IMR-90 (cell line): ENCODE measurements around the gene ADGRL1. TPM values are rescaled to one million over a fixed set of nuclear protein-coding genes. Genes with fewer than 3 reads are reported as not detected.

Experiments used
- ATAC-seq: fragments of 200-7000 bp; cut with Tn5 transposase; 2 replicates; pipeline ENCODE4 v1.9.1; 2020; ENCODE audit warnings: low read depth, mild to moderate bottlenecking, moderate library complexity
- BruUV-seq: library from RNA; stranded (reverse); fragments of 400-500 nt; replicated peaks from 2 replicates; lab custom pipeline; 2021; lab: Mats Ljungman, UMichigan
- CTCF ChIA-PET: fragments of 300-600 bp; formaldehyde crosslinking; extraction: SDS; loops from one replicate; lab custom pipeline; 2021; ENCODE audit warnings: antibody characterized with exemption; lab: Yijun Ruan, JAX
- POLR2A ChIA-PET: fragments of 300-600 bp; sonication (Branson Sonifier 250); formaldehyde crosslinking; loops from one replicate; lab custom pipeline; 2022; ENCODE audit warnings: antibody characterized with exemption; ENCODE audit not compliant: unreplicated experiment; lab: Charles Lee
- DNase-seq: peaks from one replicate; pipeline ENCODE4 v3.0.0; 2013
- H2AFZ ChIP-seq: replicated peaks from 2 replicates; pipeline ENCODE3; 2013; ENCODE audit warnings: low read length, mild to moderate bottlenecking; ENCODE audit not compliant: poor library complexity
- H2AK5ac ChIP-seq: 2 replicates; pipeline ENCODE4 v1.6.1; 2013; ENCODE audit warnings: low read depth, low read length, inconsistent platforms
- H2AK9ac ChIP-seq: replicated peaks from 2 replicates; pipeline ENCODE3; 2013; ENCODE audit warnings: mild to moderate bottlenecking, low read depth, low read length, moderate library complexity; ENCODE audit not compliant: poor library complexity
- H2BK120ac ChIP-seq: 2 replicates; pipeline ENCODE4 v1.6.1; 2013; ENCODE audit warnings: low read depth, low read length, inconsistent platforms
- H2BK15ac ChIP-seq: 3 replicates; pipeline ENCODE4 v1.6.1; 2013; ENCODE audit warnings: low read depth, low read length, inconsistent platforms
- H2BK20ac ChIP-seq: 2 replicates; pipeline ENCODE4 v1.6.1; 2013; ENCODE audit warnings: low read depth, mild to moderate bottlenecking, inconsistent platforms, low read length, moderate library complexity
- H2BK5ac ChIP-seq: 2 replicates; pipeline ENCODE4 v1.6.1; 2013; ENCODE audit warnings: mild to moderate bottlenecking, low read depth, low read length, inconsistent platforms; ENCODE audit not compliant: poor library complexity, severe bottlenecking
- H3K14ac ChIP-seq: replicated peaks from 2 replicates; pipeline ENCODE4 v1.6.1; 2013; ENCODE audit warnings: low read depth, low read length, inconsistent platforms
- H3K18ac ChIP-seq: 2 replicates; pipeline ENCODE4 v1.6.1; 2013; ENCODE audit warnings: low read depth, low read length, control low read depth
- H3K23ac ChIP-seq: 2 replicates; pipeline ENCODE4 v1.6.1; 2013; ENCODE audit warnings: low read depth, low read length, inconsistent platforms
- H3K27ac ChIP-seq: 2 replicates; pipeline ENCODE4 v1.5.1; 2013; ENCODE audit warnings: mild to moderate bottlenecking, control low read depth, low read length; ENCODE audit not compliant: insufficient read depth
- H3K27me3 ChIP-seq: 2 replicates; pipeline ENCODE4 v1.6.1; 2013; ENCODE audit warnings: low read length; ENCODE audit not compliant: control insufficient read depth, insufficient read depth
- H3K36me3 ChIP-seq: 2 replicates; pipeline ENCODE4 v1.6.1; 2013; ENCODE audit warnings: low read length, mixed read lengths; ENCODE audit not compliant: control insufficient read depth, insufficient read depth
- H3K4ac ChIP-seq: 2 replicates; pipeline ENCODE4 v1.6.1; 2013; ENCODE audit warnings: low read depth, low read length, inconsistent platforms
- H3K4me1 ChIP-seq: 2 replicates; pipeline ENCODE4 v1.6.1; 2013; ENCODE audit warnings: low read length, mixed read lengths; ENCODE audit not compliant: control insufficient read depth, insufficient read depth
- H3K4me2 ChIP-seq: 2 replicates; pipeline ENCODE4 v1.6.1; 2013; ENCODE audit warnings: low read depth, mild to moderate bottlenecking, control low read depth, low read length, moderate library complexity
- H3K4me3 ChIP-seq: 2 replicates; pipeline ENCODE4 v1.5.1; 2013; ENCODE audit warnings: low read depth, mild to moderate bottlenecking, control low read depth, low read length, moderate library complexity; ENCODE audit not compliant: insufficient read depth
- H3K56ac ChIP-seq: 2 replicates; pipeline ENCODE4 v1.6.1; 2013; ENCODE audit warnings: low read length, inconsistent platforms; ENCODE audit not compliant: insufficient read depth; ENCODE audit errors: extremely low read depth
- H3K79me1 ChIP-seq, 2 experiments: 2 replicates each; pipeline ENCODE4 v1.6.1; 2013; ENCODE audit warnings: low read length in 2 of 2, inconsistent platforms in 1 of 2, low read depth in 1 of 2
- H3K9ac ChIP-seq: 2 replicates; pipeline ENCODE4 v1.6.1; 2013; ENCODE audit warnings: low read depth, low read length, control low read depth
- H3K9me1 ChIP-seq: 2 replicates; pipeline ENCODE4 v1.6.1; 2013; ENCODE audit warnings: low read length, inconsistent platforms; ENCODE audit not compliant: insufficient read depth
- H3K9me3 ChIP-seq: 2 replicates; pipeline ENCODE4 v1.6.1; 2013; ENCODE audit warnings: low read length; ENCODE audit not compliant: control insufficient read depth, insufficient read depth
- H4K20me1 ChIP-seq: 2 replicates; pipeline ENCODE4 v1.6.1; 2013; ENCODE audit warnings: low read length, inconsistent platforms; ENCODE audit not compliant: insufficient read depth
- H4K5ac ChIP-seq: 2 replicates; pipeline ENCODE4 v1.6.1; 2013; ENCODE audit warnings: mild to moderate bottlenecking, low read depth, low read length, control low read depth
- H4K8ac ChIP-seq, 2 experiments: 2 replicates each; pipeline ENCODE4 v1.6.1; 2013; ENCODE audit warnings: low read depth in 2 of 2, low read length in 2 of 2, control low read depth in 1 of 2, inconsistent platforms in 1 of 2
- H4K91ac ChIP-seq: 2 replicates; pipeline ENCODE4 v1.6.1; 2013; ENCODE audit warnings: low read depth, low read length, inconsistent platforms; ENCODE audit not compliant: insufficient read depth
- CEBPB ChIP-seq: IDR thresholded peaks from 2 replicates; pipeline ENCODE4 v1.6.1; 2012; ENCODE audit warnings: low read depth, low read length, improper control_type of control experiment
- CHD1 ChIP-seq: IDR thresholded peaks from 2 replicates; pipeline ENCODE4 v1.6.1; 2012; ENCODE audit warnings: low read depth, low read length, improper control_type of control experiment
- CTCF ChIP-seq: conservative IDR thresholded peaks from 2 replicates; pipeline ENCODE4 v1.5.1; 2012; ENCODE audit warnings: mild to moderate bottlenecking, low read depth, low read length, improper control_type of control experiment
- ELK1 ChIP-seq: fragments of 150-350 bp; IDR thresholded peaks from 2 replicates; pipeline ENCODE4 v1.6.1; 2016; ENCODE audit warnings: low read depth, mild to moderate bottlenecking, low read length, moderate library complexity, borderline replicate concordance
- FOS ChIP-seq: fragments of 150-350 bp; IDR thresholded peaks from 2 replicates; pipeline ENCODE4 v1.6.1; 2016; ENCODE audit warnings: low read depth, low read length
- MAFK ChIP-seq: IDR thresholded peaks from 2 replicates; pipeline ENCODE4 v1.6.1; 2012; ENCODE audit warnings: low read depth, low read length, improper control_type of control experiment
- MAZ ChIP-seq: IDR thresholded peaks from 2 replicates; pipeline ENCODE4 v1.6.1; 2012; ENCODE audit warnings: low read depth, mild to moderate bottlenecking, low read length, improper control_type of control experiment, moderate library complexity, borderline replicate concordance
- MXI1 ChIP-seq: IDR thresholded peaks from 2 replicates; pipeline ENCODE4 v1.6.1; 2012; ENCODE audit warnings: low read depth, mild to moderate bottlenecking, low read length, moderate library complexity, borderline replicate concordance
- NFE2L2 ChIP-seq: fragments of 150-350 bp; IDR thresholded peaks from 2 replicates; pipeline ENCODE4 v1.6.1; 2016; ENCODE audit warnings: low read depth, mild to moderate bottlenecking, low read length
- RAD21 ChIP-seq: IDR thresholded peaks from 2 replicates; pipeline ENCODE4 v1.6.1; 2012; ENCODE audit warnings: low read length, improper control_type of control experiment
- RCOR1 ChIP-seq: IDR thresholded peaks from 2 replicates; pipeline ENCODE4 v1.6.1; 2012; ENCODE audit warnings: mild to moderate bottlenecking, low read length, improper control_type of control experiment; ENCODE audit not compliant: insufficient replicate concordance
- RFX5 ChIP-seq: IDR thresholded peaks from 2 replicates; pipeline ENCODE4 v1.8.0; 2012; ENCODE audit warnings: low read depth, mild to moderate bottlenecking, low read length, moderate library complexity
- SMC3 ChIP-seq: fragments of 150-350 bp; IDR thresholded peaks from 2 replicates; pipeline ENCODE4 v1.6.1; 2016; ENCODE audit warnings: low read depth, mild to moderate bottlenecking, antibody characterized with exemption, low read length, moderate library complexity
- USF2 ChIP-seq: fragments of 150-350 bp; IDR thresholded peaks from 2 replicates; pipeline ENCODE4 v1.6.1; 2017; ENCODE audit warnings: mild to moderate bottlenecking, antibody characterized with exemption, low read length, low read depth
- WGBS, 2 experiments: methylation state at CpG; one replicate each; pipeline versions ENCODE4 v1.1.5 to v1.1.7; 2013; ENCODE audit warnings: missing lambda C conversion rate in 2 of 2; ENCODE audit not compliant: insufficient read length in 1 of 2; ENCODE audit errors: extremely low coverage in 2 of 2; 5-methylcytosine and 5-hydroxymethylcytosine counted together
- dilution Hi-C: fragments of 300-500 bp; cut with HindIII; formaldehyde crosslinking; loops from one replicate; pipeline ENCODE4 v1.14.3; 2018; ENCODE audit warnings: low sequenced_read_pairs; ENCODE audit not compliant: unreplicated experiment
- in situ Hi-C: fragments of 300-500 bp; cut with MboI; formaldehyde crosslinking; loops from 3 replicates; pipeline ENCODE4 v1.14.3; 2019; ENCODE audit warnings: low sequenced_read_pairs, inconsistent platforms, mixed read lengths
- intact Hi-C: fragments of 100-400 bp; cut with micrococcal nuclease; formaldehyde crosslinking; loops from 2 replicates; pipeline ENCODE4 v1.10.0; 2022
- polyA plus RNA-seq, 3 experiments: library from polyadenylated mRNA; depleted of rRNA; stranded (reverse); fragments of >200 nt; gene quantifications; 2 replicates each; pipeline ENCODE4 v1.2.3, GENCODE V29; 2012; ENCODE audit warnings: low replicate concordance in 1 of 3
- total RNA-seq: library from RNA; depleted of rRNA; stranded (reverse); fragments of >200 nt; gene quantifications from 2 replicates; pipeline ENCODE4 v1.2.3, GENCODE V29; 2012

Gene ADGRL1
- total and polyA plus RNA-seq, 2 of the 4 experiments (the other 2 are of a cell fraction): 0.72 to 2.2 TPM

GRCh38 chr19:14106840-14107239 is 99.1 kb downstream of the ADGRL1 start:
- TF ChIP-seq CEBPB: no peak
- no peak for TF ChIP-seq CTCF
- TF ChIP-seq RAD21: no peak
- TF ChIP-seq CHD1: no peak
- no peak for TF ChIP-seq MXI1
- no peak for TF ChIP-seq SMC3
- TF ChIP-seq RCOR1: no peak
- no peak for TF ChIP-seq RFX5
- TF ChIP-seq MAFK: no peak
- no peak for TF ChIP-seq NFE2L2
- no peak for TF ChIP-seq USF2
- no peak for TF ChIP-seq FOS
- TF ChIP-seq MAZ: no peak
- no peak for TF ChIP-seq ELK1
- Histone ChIP-seq H4K8ac (no peak overlapping the region), H2AK5ac (no peak overlapping the region), H3K56ac (no peak overlapping the region), H4K5ac (no peak overlapping the region), H3K27ac (no peak overlapping the region), H3K36me3 (peaks cover 25% of the 10 kb centered on the region), H3K23ac (no peak overlapping the region), H3K9me1 (no peaks in the 10 kb centered on the region), H2BK5ac (no peak overlapping the region), H3K9me3 (no peaks in the 10 kb centered on the region), H2BK120ac (no peak overlapping the region), H3K4ac (no peak overlapping the region), H3K9ac (no peak overlapping the region), H3K4me2 (no peak overlapping the region), H4K20me1 (no peaks in the 10 kb centered on the region; the same call in 1 of the 2 replicates), H2AFZ (no peak overlapping the region), H3K4me3 (no peak overlapping the region), H3K4me1 (no peaks in the 10 kb centered on the region), H2BK20ac (no peak overlapping the region), H3K14ac (no peak overlapping the region), H3K79me1 (peaks cover 5 to 32% of the 10 kb centered on the region in 2 experiments; a peak in 2 of 4 replicates), H3K27me3 (no peaks in the 10 kb centered on the region), H2AK9ac (no peak overlapping the region), H4K91ac (no peak overlapping the region), H3K18ac (no peak overlapping the region), H2BK15ac (no peak overlapping the region)
- no peak for DNase-seq
- CTCF ChIA-PET: no interaction called here
- POLR2A ChIA-PET: no interaction called here
- dilution Hi-C loops (no loop called here), in situ Hi-C loops (no loop called here), intact Hi-C loops (no loop called here)
- 89% methylated on average over 3 of the region's 16 CpGs; no CpG with 5 or more reads in 1 of the 2 experiments for WGBS, 2 experiments
- BruUV-seq: no TSS peak
- no peak for ATAC-seq
